HCT116 (cell line): ENCODE results near the gene SMTNL1. TPM values are rescaled to one million over a fixed set of nuclear protein-coding genes. Genes with fewer than 3 reads are reported as not detected.

Source experiments
- ATAC-seq: fragments of 200-7000 bp; cut with Tn5 transposase; 2 replicates; pipeline ENCODE4 v1.9.1; 2020; ENCODE audit warnings: mild to moderate bottlenecking, moderate library complexity
- BruUV-seq: library from RNA; stranded (reverse); fragments of 400-500 nt; replicated peaks from 2 replicates; lab custom pipeline; 2021; lab: Mats Ljungman, UMichigan
- CTCF ChIA-PET: fragments of 300-600 bp; sonication (Branson Sonifier 250); formaldehyde crosslinking; loops from one replicate; lab custom pipeline; 2021; ENCODE audit warnings: antibody characterized with exemption; lab: Charles Lee
- POLR2A ChIA-PET: fragments of 300-600, 350-600 bp; sonication (Branson Sonifier 250); formaldehyde crosslinking; loops from one replicate; lab custom pipeline; 2021; ENCODE audit warnings: antibody characterized with exemption; lab: Charles Lee
- RAD21 ChIA-PET, 2 experiments: fragments of 300-600 bp; sonication (Branson Sonifier 250); formaldehyde crosslinking; loops; one replicate each; lab custom pipeline; 2023; ENCODE audit warnings: low total read pairs in 2 of 2; ENCODE audit not compliant: uncharacterized antibody in 2 of 2, unreplicated experiment in 2 of 2, low non-redundant PET in 1 of 2; lab: Charles Lee
- DNase-seq: peaks from one replicate; pipeline ENCODE4 v3.0.0-alpha.2; 2010; ENCODE audit warnings: low read depth, low spot score
- H2AFZ ChIP-seq: fragments of 200-600 bp; shearing (Covaris generic), sonication (generic); 2 replicates; pipeline ENCODE4 v1.6.1; 2017; ENCODE audit warnings: low read depth, mixed run types, mixed read lengths, antibody characterized with exemption, low read length; ENCODE audit not compliant: poor library complexity, severe bottlenecking
- H3K27ac ChIP-seq: 2 replicates; pipeline ENCODE4 v1.5.1; 2012; ENCODE audit warnings: low read depth, low read length
- H3K27me3 ChIP-seq: fragments of 200-600 bp; sonication (generic); 2 replicates; pipeline ENCODE4 v1.6.1; 2016; ENCODE audit warnings: mixed run types, low read length, mixed read lengths; ENCODE audit not compliant: insufficient read depth
- H3K36me3 ChIP-seq, 2 experiments: fragments of 200-500 bp in 1 of 2; fragments of 200-600 bp in 1 of 2; sonication (Bioruptor generic) in 1 of 2; sonication (generic) in 1 of 2; 2 replicates each; pipeline versions ENCODE4 v1.5.1 to v1.6.1; 2014 to 2016; ENCODE audit warnings: low read length in 2 of 2, inconsistent platforms in 1 of 2, mixed read lengths in 1 of 2, mixed run types in 1 of 2; ENCODE audit not compliant: insufficient read depth in 2 of 2, control insufficient read depth in 1 of 2
- H3K4me1 ChIP-seq, 2 experiments: fragments of 200-600 bp in 1 of 2; sonication (generic) in 1 of 2; 2 replicates each; pipeline versions ENCODE4 v1.5.1 to v1.6.1; 2012 to 2017; ENCODE audit warnings: low read length in 2 of 2, inconsistent platforms in 1 of 2, mild to moderate bottlenecking in 1 of 2, mixed read lengths in 1 of 2, mixed run types in 1 of 2, moderate library complexity in 1 of 2; ENCODE audit not compliant: insufficient read depth in 2 of 2, control insufficient read depth in 1 of 2
- H3K4me2 ChIP-seq: fragments of 200-600 bp; sonication (generic); 2 replicates; pipeline ENCODE4 v1.6.1; 2017; ENCODE audit warnings: mixed run types, low read length, mixed read lengths
- H3K4me3 ChIP-seq, 2 experiments: fragments of 200-600 bp in 1 of 2; sonication (generic) in 1 of 2; replicated peaks in 1 of 2; 2 replicates each; pipeline ENCODE4 v1.5.1; 2011 to 2016; ENCODE audit warnings: low read length in 2 of 2, control low read depth in 1 of 2, low read depth in 1 of 2, mild to moderate bottlenecking in 1 of 2, mixed read lengths in 1 of 2, mixed run types in 1 of 2
- H3K79me2 ChIP-seq: fragments of 200-600 bp; sonication (generic); 2 replicates; pipeline ENCODE4 v1.6.1; 2017; ENCODE audit warnings: mild to moderate bottlenecking, mixed run types, low read length, moderate library complexity, mixed read lengths; ENCODE audit not compliant: insufficient read depth
- H3K9ac ChIP-seq: fragments of 200-600 bp; sonication (generic); 2 replicates; pipeline ENCODE4 v1.6.1; 2016; ENCODE audit warnings: low read length, mixed read lengths
- H3K9me2 ChIP-seq: fragments of 200-600 bp; sonication (generic), shearing (Covaris generic); 2 replicates; pipeline ENCODE4 v1.6.1; 2017; ENCODE audit warnings: mixed run types, mild to moderate bottlenecking, moderate library complexity; ENCODE audit not compliant: insufficient read depth
- H3K9me3 ChIP-seq, 2 experiments: fragments of 200-500 bp in 1 of 2; fragments of 200-600 bp in 1 of 2; sonication (Bioruptor generic) in 1 of 2; sonication (generic) in 1 of 2; 2 replicates each; pipeline ENCODE4 v1.6.1; 2014 to 2017; ENCODE audit warnings: low read length in 2 of 2, mixed read lengths in 2 of 2, inconsistent platforms in 1 of 2, low read depth in 1 of 2, mild to moderate bottlenecking in 1 of 2, mixed run types in 1 of 2, moderate library complexity in 1 of 2; ENCODE audit not compliant: control insufficient read depth in 1 of 2, insufficient read depth in 1 of 2
- H4K20me1 ChIP-seq: fragments of 200-600 bp; sonication (generic), shearing (Covaris generic); 2 replicates; pipeline ENCODE4 v1.6.1; 2017; ENCODE audit warnings: mixed run types, mild to moderate bottlenecking, moderate library complexity; ENCODE audit not compliant: insufficient read depth
- CBX3 ChIP-seq: IDR thresholded peaks from 2 replicates; pipeline ENCODE4 v1.6.1; 2012; ENCODE audit warnings: low read depth
- EGR1 ChIP-seq: IDR thresholded peaks from 2 replicates; pipeline ENCODE4 v1.6.1; 2012; ENCODE audit warnings: low read depth
- EZH2phosphoT487 ChIP-seq: fragments of 200-600 bp; IDR thresholded peaks from 2 replicates; pipeline ENCODE4 v1.6.1; 2018; ENCODE audit warnings: antibody characterized with exemption, borderline replicate concordance
- RAD21 ChIP-seq: IDR thresholded peaks from 2 replicates; pipeline ENCODE4 v1.6.1; 2012; ENCODE audit warnings: low read depth, mild to moderate bottlenecking
- ZFX ChIP-seq: fragments of 450-650 bp; IDR thresholded peaks from 2 replicates; pipeline ENCODE4 v1.6.1; 2017
- intact Hi-C: fragments of 100-400 bp; cut with micrococcal nuclease; formaldehyde crosslinking; loops from 2 replicates; pipeline ENCODE4 v1.10.0; 2022
- total RNA-seq: library from RNA; stranded (reverse); gene quantifications from one replicate; pipeline ENCODE4 v1.2.1, GENCODE V29; 2021; ENCODE audit not compliant: unreplicated experiment
- TF ChIP-seq, protein P1 (sequence below): IDR thresholded peaks from 2 replicates; pipeline ENCODE4 v1.6.1; 2011; ENCODE audit warnings: mild to moderate bottlenecking, low read length, moderate library complexity; ENCODE audit not compliant: insufficient replicate concordance; ENCODE audit errors: extremely low read depth
- TF ChIP-seq, protein P2 (sequence below), 3 experiments: fragments of 200-600 bp in 1 of 3; sonication (generic) in 1 of 3; IDR thresholded peaks in 2 of 3; conservative IDR thresholded peaks in 1 of 3; 2 replicates each; pipeline ENCODE4 v1.5.1; 2012 to 2017; ENCODE audit warnings: low read depth in 2 of 3, low read length in 2 of 3, antibody characterized with exemption in 1 of 3, borderline replicate concordance in 1 of 3, control low read depth in 1 of 3, mild to moderate bottlenecking in 1 of 3, mixed read lengths in 1 of 3, mixed run types in 1 of 3, moderate library complexity in 1 of 3; ENCODE audit not compliant: insufficient read depth in 1 of 3

The SMTNL1 gene
- total RNA-seq, 1 experiment from 2014 or later: not detected

DNA sequence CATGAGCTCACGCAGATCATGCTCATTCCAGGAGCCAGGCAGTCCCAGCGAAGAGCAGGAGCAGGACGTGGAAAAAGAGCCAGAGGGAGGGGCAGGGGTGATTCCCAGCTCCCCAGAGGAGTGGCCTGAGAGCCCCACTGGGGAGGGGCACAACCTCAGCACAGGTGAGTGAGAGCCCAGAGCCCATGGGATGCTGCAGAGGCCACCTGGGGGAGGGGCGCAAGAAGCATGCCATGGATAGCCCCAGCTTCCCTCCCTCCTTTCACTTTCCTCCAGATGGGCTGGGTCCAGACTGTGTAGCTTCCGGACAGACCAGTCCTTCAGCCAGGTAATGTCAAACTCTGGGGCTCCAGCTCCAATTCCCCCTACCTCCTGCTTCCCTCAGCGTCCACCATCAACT lies 6.2 kb downstream of the SMTNL1 start:
- no TSS peak for BruUV-seq
- H3K4me2 ChIP-seq: no peak overlapping the region
- no peak for ATAC-seq
- no peak overlapping the region for H2AFZ ChIP-seq
- H3K79me2 ChIP-seq: no peaks in the 10 kb centered on the region
- intact Hi-C loops: no loop called here
- no peaks in the 10 kb centered on the region for H3K36me3 ChIP-seq
- H3K27me3 ChIP-seq: no peaks in the 10 kb centered on the region
- no peaks in the 10 kb centered on the region for H4K20me1 ChIP-seq
- H3K9ac ChIP-seq: no peak overlapping the region
- TF ChIP-seq CBX3 (no peak), EGR1 (no peak), ZFX (no peak), RAD21 (no peak), EZH2phosphoT487 (no peak)
- TF ChIP-seq, protein P1, sequence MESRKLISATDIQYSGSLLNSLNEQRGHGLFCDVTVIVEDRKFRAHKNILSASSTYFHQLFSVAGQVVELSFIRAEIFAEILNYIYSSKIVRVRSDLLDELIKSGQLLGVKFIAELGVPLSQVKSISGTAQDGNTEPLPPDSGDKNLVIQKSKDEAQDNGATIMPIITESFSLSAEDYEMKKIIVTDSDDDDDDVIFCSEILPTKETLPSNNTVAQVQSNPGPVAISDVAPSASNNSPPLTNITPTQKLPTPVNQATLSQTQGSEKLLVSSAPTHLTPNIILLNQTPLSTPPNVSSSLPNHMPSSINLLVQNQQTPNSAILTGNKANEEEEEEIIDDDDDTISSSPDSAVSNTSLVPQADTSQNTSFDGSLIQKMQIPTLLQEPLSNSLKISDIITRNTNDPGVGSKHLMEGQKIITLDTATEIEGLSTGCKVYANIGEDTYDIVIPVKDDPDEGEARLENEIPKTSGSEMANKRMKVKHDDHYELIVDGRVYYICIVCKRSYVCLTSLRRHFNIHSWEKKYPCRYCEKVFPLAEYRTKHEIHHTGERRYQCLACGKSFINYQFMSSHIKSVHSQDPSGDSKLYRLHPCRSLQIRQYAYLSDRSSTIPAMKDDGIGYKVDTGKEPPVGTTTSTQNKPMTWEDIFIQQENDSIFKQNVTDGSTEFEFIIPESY: no peak
- TF ChIP-seq, protein P2, sequence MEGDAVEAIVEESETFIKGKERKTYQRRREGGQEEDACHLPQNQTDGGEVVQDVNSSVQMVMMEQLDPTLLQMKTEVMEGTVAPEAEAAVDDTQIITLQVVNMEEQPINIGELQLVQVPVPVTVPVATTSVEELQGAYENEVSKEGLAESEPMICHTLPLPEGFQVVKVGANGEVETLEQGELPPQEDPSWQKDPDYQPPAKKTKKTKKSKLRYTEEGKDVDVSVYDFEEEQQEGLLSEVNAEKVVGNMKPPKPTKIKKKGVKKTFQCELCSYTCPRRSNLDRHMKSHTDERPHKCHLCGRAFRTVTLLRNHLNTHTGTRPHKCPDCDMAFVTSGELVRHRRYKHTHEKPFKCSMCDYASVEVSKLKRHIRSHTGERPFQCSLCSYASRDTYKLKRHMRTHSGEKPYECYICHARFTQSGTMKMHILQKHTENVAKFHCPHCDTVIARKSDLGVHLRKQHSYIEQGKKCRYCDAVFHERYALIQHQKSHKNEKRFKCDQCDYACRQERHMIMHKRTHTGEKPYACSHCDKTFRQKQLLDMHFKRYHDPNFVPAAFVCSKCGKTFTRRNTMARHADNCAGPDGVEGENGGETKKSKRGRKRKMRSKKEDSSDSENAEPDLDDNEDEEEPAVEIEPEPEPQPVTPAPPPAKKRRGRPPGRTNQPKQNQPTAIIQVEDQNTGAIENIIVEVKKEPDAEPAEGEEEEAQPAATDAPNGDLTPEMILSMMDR (IDR thresholded peaks at IDR 0.05 in 2 of 3, conservative IDR thresholded peaks at IDR 0.05 in 1 of 3; ENCODE audit: borderline replicate concordance in 1 of 3, insufficient read depth in 1 of 3, low read depth in 2 of 3, low read length in 2 of 3): no peak
- TF ChIP-seq, all 23 proteins: peak for 0
- Histone ChIP-seq H3K4me3 (no peak overlapping the region), H3K27ac (no peak overlapping the region), H3K4me1 (peaks cover 0 to 12% of the 10 kb centered on the region in 2 experiments; a peak in 3 of 4 replicates), H3K9me2 (no peaks in the 10 kb centered on the region), H3K9me3 (no peaks in the 10 kb centered on the region)
- CTCF ChIA-PET: no interaction called here
- RAD21 ChIA-PET: no interaction called here
- DNase-seq: no peak
- POLR2A ChIA-PET: no interaction called here
